Neural cell (in vitro differentiated cells): Measurements from ENCODE around the gene ZNF264. TPM values are rescaled to one million over a fixed set of nuclear protein-coding genes. Genes with fewer than 3 reads are reported as not detected.

Experiments used
- H2AFZ ChIP-seq: fragments of 200-600, 300-800 bp; sonication (generic), shearing (Covaris generic); 2 replicates; pipeline ENCODE4 v1.6.0; 2014; ENCODE audit warnings: low read depth, mild to moderate bottlenecking, antibody characterized with exemption, low read length, moderate library complexity
- H3F3A ChIP-seq: fragments of 200-600 bp; shearing (Covaris generic); 2 replicates; pipeline ENCODE4 v1.6.1; 2016; ENCODE audit warnings: mild to moderate bottlenecking, moderate library complexity, mixed read lengths, antibody characterized with exemption, low read length; ENCODE audit not compliant: insufficient read depth, poor library complexity, severe bottlenecking
- H3K27ac ChIP-seq: fragments of 200-600, 300-800 bp; sonication (generic), shearing (Covaris generic); 2 replicates; pipeline ENCODE4 v1.5.1; 2014; ENCODE audit warnings: mild to moderate bottlenecking, low read length, moderate library complexity
- H3K27me3 ChIP-seq: fragments of 300-800, 200-600 bp; sonication (generic), shearing (Covaris generic); 2 replicates; pipeline ENCODE4 v1.6.0; 2014; ENCODE audit warnings: mild to moderate bottlenecking, low read depth, low read length, moderate library complexity; ENCODE audit not compliant: insufficient read depth
- H3K36me3 ChIP-seq: fragments of 300-800, 200-600 bp; sonication (generic), shearing (Covaris generic); 2 replicates; pipeline ENCODE4 v1.5.1; 2014; ENCODE audit warnings: mild to moderate bottlenecking, antibody characterized with exemption, low read length, moderate library complexity; ENCODE audit not compliant: insufficient read depth
- H3K4me2 ChIP-seq: fragments of 300-800, 200-600 bp; sonication (generic), shearing (Covaris generic); 2 replicates; pipeline ENCODE4 v1.6.0; 2014; ENCODE audit warnings: mild to moderate bottlenecking, low read length
- H3K4me3 ChIP-seq: fragments of 300-800, 200-600 bp; sonication (generic), shearing (Covaris generic); 2 replicates; pipeline ENCODE4 v1.5.1; 2014; ENCODE audit warnings: mild to moderate bottlenecking, low read length, moderate library complexity
- H3K79me2 ChIP-seq: fragments of 200-600 bp; shearing (Covaris generic); replicated peaks from 2 replicates; pipeline ENCODE4 v1.6.0; 2014; ENCODE audit warnings: mild to moderate bottlenecking, low read length, moderate library complexity; ENCODE audit not compliant: insufficient read depth
- H3K9ac ChIP-seq: fragments of 300-800, 200-600 bp; sonication (generic), shearing (Covaris generic); 2 replicates; pipeline ENCODE4 v1.6.1; 2016; ENCODE audit warnings: mild to moderate bottlenecking, low read length, mixed read lengths
- H3K9me2 ChIP-seq: fragments of 200-600 bp; shearing (Covaris generic); 2 replicates; pipeline ENCODE4 v1.6.1; 2016; ENCODE audit warnings: mild to moderate bottlenecking, low read length, mixed read lengths; ENCODE audit not compliant: insufficient read depth
- H3K9me3 ChIP-seq: fragments of 200-600, 300-800 bp; sonication (generic), shearing (Covaris generic); 2 replicates; pipeline ENCODE4 v1.6.1; 2016; ENCODE audit warnings: mild to moderate bottlenecking, mixed run types, low read length, moderate library complexity, mixed read lengths
- H4K20me1 ChIP-seq: fragments of 200-600 bp; shearing (Covaris generic); 2 replicates; pipeline ENCODE4 v1.6.1; 2016; ENCODE audit warnings: mild to moderate bottlenecking, mixed run types; ENCODE audit not compliant: insufficient read depth
- EP300 ChIP-seq: fragments of 450-650 bp; conservative IDR thresholded peaks from 2 replicates; pipeline ENCODE4 v1.6.1; 2014; ENCODE audit warnings: antibody characterized with exemption, mild to moderate bottlenecking, moderate library complexity; ENCODE audit not compliant: poor library complexity, severe bottlenecking
- EZH2 ChIP-seq: fragments of 200-600, 300-800 bp; shearing (Covaris generic), sonication (generic); IDR thresholded peaks from 2 replicates; pipeline ENCODE4 v1.6.1; 2014; ENCODE audit warnings: antibody characterized with exemption, low read length, borderline replicate concordance, mild to moderate bottlenecking; ENCODE audit not compliant: insufficient read depth, poor library complexity, severe bottlenecking
- MXI1 ChIP-seq: fragments of 450-650 bp; conservative IDR thresholded peaks from 2 replicates; pipeline ENCODE4 v1.6.1; 2014; ENCODE audit warnings: antibody characterized with exemption, mild to moderate bottlenecking; ENCODE audit not compliant: poor library complexity, severe bottlenecking
- POLR2AphosphoS5 ChIP-seq: IDR thresholded peaks from 2 replicates; pipeline ENCODE4 v1.6.1; 2012
- RAD21 ChIP-seq: fragments of 450-650 bp; conservative IDR thresholded peaks from 2 replicates; pipeline ENCODE4 v1.6.1; 2014; ENCODE audit warnings: antibody characterized with exemption, mild to moderate bottlenecking, moderate library complexity
- SMC3 ChIP-seq: fragments of 450-650 bp; conservative IDR thresholded peaks from 2 replicates; pipeline ENCODE4 v1.6.1; 2014; ENCODE audit warnings: antibody characterized with exemption, mild to moderate bottlenecking, moderate library complexity; ENCODE audit not compliant: poor library complexity
- TAF1 ChIP-seq: IDR thresholded peaks from 2 replicates; pipeline ENCODE4 v1.6.1; 2012; ENCODE audit warnings: low read depth
- polyA plus RNA-seq: library from polyadenylated mRNA; depleted of rRNA; stranded (reverse); fragments of >200 nt; gene quantifications from 2 replicates; pipeline ENCODE4 v1.2.3, GENCODE V29; 2014
- TF ChIP-seq, protein P1 (sequence below): IDR thresholded peaks from 2 replicates; pipeline ENCODE4 v1.6.1; 2012; ENCODE audit warnings: borderline replicate concordance
- TF ChIP-seq, protein P2 (sequence below): fragments of 450-650 bp; IDR thresholded peaks from 2 replicates; pipeline ENCODE4 v1.5.1; 2014; ENCODE audit warnings: antibody characterized with exemption, mild to moderate bottlenecking, moderate library complexity; ENCODE audit not compliant: poor library complexity, severe bottlenecking

Gene ZNF264
- polyA plus RNA-seq, 1 donor from 2014 or later, result 10.4 TPM

DNA sequence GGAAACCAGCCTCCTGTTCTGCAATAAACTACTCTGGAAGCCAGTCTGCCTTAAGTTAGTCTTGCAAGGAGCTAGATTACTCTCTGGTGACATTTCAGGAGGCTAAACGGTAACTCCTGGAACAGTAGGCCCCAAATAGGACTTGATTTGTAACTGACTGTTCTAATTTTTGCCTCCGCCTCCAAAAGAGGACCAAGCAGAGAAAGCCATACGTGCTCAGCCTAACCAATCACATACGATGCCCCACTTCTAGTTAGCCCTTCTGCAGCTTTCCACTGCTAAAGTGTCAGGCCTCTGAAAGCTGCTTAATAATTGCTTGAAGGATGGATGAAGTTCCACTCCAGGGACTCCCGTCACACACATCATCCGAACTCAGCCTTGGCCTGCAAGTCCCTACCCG is 49.9 kb downstream of the ZNF264 start:
- Histone ChIP-seq H3K36me3 (no peaks in the 10 kb centered on the region), H3K79me2 (peaks cover 30% of the 10 kb centered on the region), H3K9me3 (no peaks in the 10 kb centered on the region), H4K20me1 (no peaks in the 10 kb centered on the region), H2AFZ (peak overlapping the region; percentile 94), H3K9me2 (no peaks in the 10 kb centered on the region), H3K27me3 (no peaks in the 10 kb centered on the region), H3K4me2 (peak overlapping the region; percentile 93), H3K9ac (peak overlapping the region; percentile 90), H3F3A (peaks cover 3% of the 10 kb centered on the region), H3K4me3 (peak overlapping the region; percentile 82), H3K27ac (peak overlapping the region; percentile 85)
- TF ChIP-seq EP300 (no peak), RAD21 (no peak), MXI1 (no peak), TAF1 (no peak), SMC3 (no peak), EZH2 (no peak), POLR2AphosphoS5 (no peak)
- TF ChIP-seq, protein P1, sequence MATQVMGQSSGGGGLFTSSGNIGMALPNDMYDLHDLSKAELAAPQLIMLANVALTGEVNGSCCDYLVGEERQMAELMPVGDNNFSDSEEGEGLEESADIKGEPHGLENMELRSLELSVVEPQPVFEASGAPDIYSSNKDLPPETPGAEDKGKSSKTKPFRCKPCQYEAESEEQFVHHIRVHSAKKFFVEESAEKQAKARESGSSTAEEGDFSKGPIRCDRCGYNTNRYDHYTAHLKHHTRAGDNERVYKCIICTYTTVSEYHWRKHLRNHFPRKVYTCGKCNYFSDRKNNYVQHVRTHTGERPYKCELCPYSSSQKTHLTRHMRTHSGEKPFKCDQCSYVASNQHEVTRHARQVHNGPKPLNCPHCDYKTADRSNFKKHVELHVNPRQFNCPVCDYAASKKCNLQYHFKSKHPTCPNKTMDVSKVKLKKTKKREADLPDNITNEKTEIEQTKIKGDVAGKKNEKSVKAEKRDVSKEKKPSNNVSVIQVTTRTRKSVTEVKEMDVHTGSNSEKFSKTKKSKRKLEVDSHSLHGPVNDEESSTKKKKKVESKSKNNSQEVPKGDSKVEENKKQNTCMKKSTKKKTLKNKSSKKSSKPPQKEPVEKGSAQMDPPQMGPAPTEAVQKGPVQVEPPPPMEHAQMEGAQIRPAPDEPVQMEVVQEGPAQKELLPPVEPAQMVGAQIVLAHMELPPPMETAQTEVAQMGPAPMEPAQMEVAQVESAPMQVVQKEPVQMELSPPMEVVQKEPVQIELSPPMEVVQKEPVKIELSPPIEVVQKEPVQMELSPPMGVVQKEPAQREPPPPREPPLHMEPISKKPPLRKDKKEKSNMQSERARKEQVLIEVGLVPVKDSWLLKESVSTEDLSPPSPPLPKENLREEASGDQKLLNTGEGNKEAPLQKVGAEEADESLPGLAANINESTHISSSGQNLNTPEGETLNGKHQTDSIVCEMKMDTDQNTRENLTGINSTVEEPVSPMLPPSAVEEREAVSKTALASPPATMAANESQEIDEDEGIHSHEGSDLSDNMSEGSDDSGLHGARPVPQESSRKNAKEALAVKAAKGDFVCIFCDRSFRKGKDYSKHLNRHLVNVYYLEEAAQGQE, result no peak
- TF ChIP-seq, protein P2, sequence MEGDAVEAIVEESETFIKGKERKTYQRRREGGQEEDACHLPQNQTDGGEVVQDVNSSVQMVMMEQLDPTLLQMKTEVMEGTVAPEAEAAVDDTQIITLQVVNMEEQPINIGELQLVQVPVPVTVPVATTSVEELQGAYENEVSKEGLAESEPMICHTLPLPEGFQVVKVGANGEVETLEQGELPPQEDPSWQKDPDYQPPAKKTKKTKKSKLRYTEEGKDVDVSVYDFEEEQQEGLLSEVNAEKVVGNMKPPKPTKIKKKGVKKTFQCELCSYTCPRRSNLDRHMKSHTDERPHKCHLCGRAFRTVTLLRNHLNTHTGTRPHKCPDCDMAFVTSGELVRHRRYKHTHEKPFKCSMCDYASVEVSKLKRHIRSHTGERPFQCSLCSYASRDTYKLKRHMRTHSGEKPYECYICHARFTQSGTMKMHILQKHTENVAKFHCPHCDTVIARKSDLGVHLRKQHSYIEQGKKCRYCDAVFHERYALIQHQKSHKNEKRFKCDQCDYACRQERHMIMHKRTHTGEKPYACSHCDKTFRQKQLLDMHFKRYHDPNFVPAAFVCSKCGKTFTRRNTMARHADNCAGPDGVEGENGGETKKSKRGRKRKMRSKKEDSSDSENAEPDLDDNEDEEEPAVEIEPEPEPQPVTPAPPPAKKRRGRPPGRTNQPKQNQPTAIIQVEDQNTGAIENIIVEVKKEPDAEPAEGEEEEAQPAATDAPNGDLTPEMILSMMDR, result no peak

DNA sequence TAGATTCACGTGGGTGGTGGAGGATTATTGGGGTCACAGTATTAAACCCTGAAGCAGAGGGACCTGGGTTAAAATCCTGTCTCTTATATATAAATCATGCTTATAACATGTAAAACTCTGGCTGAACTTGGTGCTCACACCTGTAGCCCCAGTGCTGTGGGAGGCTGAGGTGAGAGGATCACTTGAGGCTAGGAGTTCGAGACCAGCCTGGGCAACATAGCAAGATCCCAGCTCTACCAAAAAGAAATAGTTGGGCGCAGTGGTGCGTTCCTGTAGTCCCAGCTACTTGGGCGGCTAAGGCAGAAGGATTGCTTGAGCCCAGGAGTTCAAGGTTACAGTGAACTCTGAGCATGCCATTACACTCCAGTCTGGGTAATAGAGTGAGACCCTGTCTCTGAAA is 51.5 kb downstream of the ZNF264 start:
- TF ChIP-seq, protein P1, result no peak
- TF ChIP-seq EZH2 (no peak), MXI1 (no peak), RAD21 (no peak), SMC3 (no peak), TAF1 (no peak), POLR2AphosphoS5 (no peak), EP300 (no peak)
- TF ChIP-seq, protein P2, result no peak
- Histone ChIP-seq H3K4me2 (no peak overlapping the region), H3K27me3 (no peaks in the 10 kb centered on the region), H3K9me2 (no peaks in the 10 kb centered on the region), H2AFZ (no peak overlapping the region), H3K36me3 (no peaks in the 10 kb centered on the region), H3K9me3 (no peaks in the 10 kb centered on the region), H3K79me2 (peaks cover 30% of the 10 kb centered on the region), H3F3A (peaks cover 3% of the 10 kb centered on the region), H3K9ac (no peak overlapping the region), H3K27ac (no peak overlapping the region), H3K4me3 (no peak overlapping the region), H4K20me1 (no peaks in the 10 kb centered on the region)
